DMS153 (cell line): ENCODE results near the gene EXOSC2.

ENCODE experiments used
- DNase-seq: peaks from one replicate; lab custom pipeline; 2025; lab: John Stamatoyannopoulos, UW

Gene EXOSC2

DNA sequence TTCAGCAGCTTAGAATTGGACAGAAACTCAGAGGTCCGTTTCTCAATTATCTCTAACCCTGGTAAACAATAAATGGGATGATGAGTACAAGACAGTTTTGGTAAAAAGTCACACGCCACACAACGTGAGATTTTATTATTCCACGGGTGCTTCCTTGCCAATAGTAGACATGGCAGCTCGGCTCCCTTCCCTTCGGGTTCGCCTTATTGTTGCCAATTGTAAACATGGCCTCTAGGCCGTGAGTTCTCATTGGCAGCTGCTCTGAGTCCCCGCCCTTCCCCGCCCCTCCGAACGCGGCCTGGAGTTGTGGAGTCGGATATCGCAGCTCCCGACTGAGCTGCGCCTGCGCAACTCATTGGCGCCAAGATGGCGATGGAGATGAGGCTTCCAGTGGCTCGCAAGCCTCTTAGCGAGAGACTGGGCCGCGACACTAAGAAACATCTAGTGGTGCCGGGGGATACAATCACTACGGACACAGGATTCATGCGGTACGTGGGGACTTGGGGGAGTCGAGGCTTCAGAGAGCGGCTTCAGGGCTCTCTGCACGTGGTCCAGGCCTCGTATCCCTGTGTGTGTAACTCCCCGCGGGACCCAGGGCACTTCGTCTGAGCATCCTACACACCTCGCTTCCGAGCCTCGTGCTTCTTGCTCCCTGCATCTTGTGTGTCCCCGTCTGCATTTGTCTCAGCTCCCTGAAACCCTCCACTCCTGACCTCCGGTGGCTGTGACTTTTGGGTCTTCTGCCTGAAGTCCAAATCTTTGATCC, at the start of gene EXOSC2:
Gene EXOSC2, plus strand, starts transcription at position 355 of the 766 bp plus-strand sequence. Its CDS starts 12 bp downstream, at position 367.
- DNase-seq = peak; percentile 98

DNA sequence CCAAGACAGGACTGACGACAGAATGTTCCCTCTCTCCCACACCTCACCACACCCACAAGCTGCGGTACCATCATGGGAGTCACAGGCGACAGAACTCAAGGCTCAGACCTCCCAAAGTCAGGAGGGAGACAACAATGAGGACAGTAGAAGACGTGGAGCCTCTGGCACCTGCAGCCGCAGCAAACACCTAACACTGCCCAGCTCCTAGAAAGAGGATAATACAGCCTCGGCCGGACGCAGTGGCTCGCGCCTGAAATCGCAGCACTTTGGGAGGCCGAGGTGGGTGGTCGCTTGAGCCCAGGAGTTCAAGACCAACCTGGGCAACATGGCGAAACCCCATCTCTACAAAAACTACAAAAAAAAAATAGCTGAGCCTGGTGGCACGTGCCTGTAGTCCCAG, 42.4 kb upstream of the EXOSC2 start:
- DNase-seq = no peak

DNA sequence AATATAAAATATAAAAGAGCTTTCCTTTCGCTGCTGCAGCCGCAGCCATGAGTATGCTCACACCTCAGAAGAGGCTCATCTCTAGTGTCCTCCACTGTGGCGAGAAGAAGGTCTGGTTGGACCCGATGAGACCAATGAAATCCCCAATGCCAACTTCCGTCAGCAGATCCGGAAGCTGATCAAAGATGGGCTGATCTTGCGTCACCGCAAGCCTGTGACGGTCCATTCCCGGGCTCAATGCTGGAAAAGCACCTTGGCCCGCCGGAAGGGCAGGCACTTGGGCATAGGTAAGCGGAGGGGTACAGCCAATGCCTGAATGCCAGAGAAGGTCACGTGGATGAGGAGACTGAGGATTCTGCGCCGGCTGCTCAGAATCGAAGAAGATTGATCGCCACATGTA, 41.8 kb upstream of the EXOSC2 start:
- no peak for DNase-seq

DNA sequence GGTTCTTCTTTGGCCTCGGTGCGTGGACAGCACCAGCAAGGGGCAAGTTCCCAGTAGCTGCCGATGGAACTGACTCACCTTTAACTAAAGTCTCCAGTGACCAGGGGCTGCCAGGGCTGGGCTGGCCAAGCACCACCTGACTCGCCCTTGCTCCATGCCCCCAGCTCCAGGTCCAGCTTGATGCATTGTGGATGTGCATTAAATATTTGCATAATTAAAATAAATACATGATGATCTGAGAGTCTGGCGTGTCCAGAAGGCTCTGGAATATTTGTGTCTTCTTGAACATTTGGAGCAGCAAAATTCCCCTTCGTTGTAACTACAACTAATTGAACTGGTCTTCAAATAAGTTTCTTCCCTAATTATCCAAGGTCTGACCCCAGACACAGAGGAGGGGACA, 38.7 kb upstream of the EXOSC2 start:
- DNase-seq = no peak

GRCh38 chr9:130658893-130659698, 34.5 kb upstream of the EXOSC2 start:
- DNase-seq = no peak

DNA sequence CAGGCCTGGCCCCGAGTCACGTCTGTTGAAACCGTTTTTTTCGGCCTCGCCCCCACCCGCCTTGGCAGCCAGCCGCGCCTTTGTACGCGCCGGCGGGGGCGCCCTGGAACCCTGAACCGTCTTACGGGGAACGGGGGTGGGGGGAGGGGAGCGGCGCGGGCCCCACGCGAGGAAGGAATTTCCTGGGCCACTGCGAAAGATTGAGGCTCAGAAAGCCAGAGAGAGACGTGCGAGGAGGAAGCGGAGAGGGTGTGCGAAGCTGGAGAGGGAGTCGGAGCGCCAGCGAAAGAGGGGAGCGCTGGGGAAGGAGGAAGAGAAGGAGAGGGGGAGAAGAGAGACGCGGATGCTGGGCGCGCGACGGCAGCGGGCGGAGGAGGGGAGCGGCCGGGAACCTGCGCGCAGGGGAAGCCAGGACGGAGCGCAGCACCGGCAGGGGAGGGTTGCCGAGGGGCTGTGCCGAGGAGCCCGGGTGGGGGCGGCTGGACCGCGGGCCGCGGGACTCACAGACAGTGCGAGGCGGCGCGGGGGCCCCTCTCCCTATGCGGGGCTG, 33.8 kb upstream of the EXOSC2 start:
- no peak for DNase-seq

GRCh38 chr9:130660326-130660682, 33.3 kb upstream of the EXOSC2 start:
- DNase-seq = no peak

DNA sequence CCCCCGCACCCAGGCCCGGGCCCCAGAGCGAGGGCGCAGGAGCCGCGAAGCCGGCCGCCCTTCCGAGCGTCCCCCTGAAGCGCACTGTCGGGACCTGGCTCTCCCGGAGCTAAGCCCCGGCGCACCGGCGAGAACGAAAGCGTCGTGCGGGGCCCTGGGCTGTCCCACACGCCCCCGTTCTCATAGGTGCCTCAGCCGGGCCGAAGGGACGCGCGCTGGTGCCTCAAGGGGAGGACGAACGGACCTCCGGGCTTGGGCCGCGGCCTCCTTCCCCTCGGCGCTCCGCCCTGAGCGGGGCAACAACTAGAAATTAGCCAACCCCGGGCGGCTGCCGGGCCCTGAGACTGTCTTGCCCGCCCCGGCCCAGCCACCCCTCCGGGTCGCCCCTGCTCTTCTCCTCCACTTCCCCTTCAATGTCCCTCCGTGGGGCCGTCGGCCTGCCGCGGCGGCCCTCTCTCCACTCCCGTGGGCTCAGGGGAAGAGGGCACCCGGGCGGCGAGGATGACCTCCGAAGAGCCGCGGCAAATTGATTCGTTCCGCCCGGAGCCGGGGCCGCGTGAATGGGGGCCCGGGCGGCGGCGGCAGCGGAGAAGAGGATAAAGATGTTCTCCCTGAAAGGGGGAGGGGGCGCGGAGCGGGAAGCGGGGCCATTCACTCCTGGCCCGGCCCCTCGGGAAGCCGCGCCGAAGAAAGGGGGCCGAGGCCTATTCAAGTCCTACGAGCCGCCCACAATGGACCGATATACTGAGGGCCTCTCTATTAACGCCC, 32.7 kb upstream of the EXOSC2 start:
- DNase-seq = no peak

DNA sequence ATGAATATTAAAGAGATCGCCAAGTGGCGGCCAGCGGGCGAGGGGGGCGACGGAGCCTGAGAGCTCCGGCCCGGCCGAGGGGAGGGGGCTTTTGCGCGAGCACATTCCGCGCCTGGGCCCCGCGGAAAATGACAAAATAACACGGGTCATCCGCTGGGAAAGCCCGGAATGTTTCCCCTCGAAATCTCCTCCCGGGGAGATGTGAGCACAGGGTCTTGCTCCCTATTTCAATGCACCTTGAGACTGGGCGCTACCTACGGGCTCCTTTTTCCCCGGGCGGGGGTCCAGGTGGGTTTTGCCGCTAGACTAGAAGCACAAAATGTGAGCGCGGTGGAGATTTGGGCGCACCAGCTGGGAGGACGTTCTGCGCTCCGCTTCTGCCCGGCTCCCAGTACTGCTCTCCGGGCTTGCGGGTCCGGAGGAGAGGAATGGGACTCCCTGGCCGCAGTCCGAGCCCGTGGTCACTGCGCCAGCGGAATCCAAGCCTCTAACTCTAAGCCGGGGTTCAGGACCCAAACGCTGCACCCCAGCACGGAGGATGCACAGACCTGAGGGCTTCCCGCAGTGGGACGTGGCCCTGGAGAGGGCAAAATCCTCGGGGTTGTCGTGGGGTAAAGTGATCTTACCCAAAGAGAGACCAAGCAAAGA, 32.0 kb upstream of the EXOSC2 start:
- DNase-seq = no peak

DNA sequence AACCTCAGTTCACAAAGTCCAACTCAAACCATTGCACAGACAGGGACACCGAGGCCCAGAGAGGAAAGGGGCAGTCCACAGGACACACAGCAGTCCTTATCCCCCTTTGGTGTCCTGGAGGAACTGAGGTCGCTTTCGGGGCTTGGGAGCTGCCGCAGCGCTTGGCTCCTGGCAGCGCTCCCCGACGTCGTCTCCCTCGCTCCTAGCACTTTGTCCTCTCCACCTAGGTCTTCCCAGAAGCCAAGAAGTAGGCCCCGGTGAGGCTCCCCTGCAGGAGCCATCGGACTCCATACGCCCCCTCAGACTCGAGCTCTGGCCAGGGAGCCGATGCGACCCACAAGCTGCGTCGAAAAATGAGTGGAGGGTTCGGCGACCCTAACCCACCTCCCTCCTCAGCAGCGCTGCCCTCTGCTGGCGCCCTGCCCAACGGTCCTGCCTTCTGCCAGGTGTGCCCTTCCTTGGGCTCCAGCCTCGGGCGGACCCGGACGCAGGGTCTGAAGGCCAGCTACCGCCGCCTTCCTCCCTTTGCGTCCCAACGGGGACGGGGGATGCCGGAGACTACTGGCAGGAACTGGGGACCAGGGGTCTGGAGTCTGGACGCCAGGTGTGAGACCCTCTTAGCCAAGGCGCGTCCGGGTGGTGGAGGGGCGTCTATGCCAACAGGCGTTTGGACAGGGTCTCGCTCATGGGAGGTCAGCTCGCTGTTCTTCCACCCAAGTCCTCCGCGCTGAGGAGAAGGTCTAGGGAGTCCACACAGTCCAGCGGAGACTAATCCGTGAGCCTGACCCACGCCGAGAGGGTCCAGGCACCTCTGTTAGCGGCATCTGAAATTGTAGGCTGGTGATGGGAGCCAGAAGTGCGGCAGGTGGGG, 31.2 kb upstream of the EXOSC2 start:
- no peak for DNase-seq

DNA sequence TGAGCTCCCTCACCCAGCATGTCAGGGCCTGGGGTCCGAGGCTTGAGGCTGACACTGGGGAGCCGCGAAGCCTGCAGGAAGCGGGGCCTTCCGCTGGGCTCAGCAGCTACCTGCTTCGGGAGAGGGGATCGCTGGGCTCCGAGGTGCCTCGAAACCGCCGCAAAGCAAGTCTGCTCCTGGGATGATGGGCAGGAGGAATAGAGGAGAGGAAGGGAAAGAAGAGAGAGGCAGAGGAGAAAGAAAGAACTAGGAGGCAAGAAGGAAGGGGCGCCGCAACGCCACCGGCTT, 30.7 kb upstream of the EXOSC2 start:
- no peak for DNase-seq

- peak; percentile 11 for DNase-seq
Measured at GRCh38 chr9:130663258-130663976, 30.2 kb upstream of the EXOSC2 start.

DNA sequence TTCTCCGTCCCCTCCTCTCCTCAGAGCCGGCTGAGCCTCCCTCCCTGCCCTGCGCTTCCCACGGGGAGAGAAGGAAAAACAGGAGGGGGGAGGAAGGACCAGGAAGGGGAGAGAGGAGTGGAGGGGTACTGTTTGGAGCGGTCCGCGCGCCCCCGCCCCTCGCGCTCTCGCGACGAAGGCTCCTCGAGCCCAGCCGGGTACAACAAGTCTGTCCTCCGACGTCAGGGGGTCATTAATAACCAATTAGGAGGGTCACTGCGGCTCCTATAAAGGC, 29.7 kb upstream of the EXOSC2 start:
- DNase-seq = no peak

DNA sequence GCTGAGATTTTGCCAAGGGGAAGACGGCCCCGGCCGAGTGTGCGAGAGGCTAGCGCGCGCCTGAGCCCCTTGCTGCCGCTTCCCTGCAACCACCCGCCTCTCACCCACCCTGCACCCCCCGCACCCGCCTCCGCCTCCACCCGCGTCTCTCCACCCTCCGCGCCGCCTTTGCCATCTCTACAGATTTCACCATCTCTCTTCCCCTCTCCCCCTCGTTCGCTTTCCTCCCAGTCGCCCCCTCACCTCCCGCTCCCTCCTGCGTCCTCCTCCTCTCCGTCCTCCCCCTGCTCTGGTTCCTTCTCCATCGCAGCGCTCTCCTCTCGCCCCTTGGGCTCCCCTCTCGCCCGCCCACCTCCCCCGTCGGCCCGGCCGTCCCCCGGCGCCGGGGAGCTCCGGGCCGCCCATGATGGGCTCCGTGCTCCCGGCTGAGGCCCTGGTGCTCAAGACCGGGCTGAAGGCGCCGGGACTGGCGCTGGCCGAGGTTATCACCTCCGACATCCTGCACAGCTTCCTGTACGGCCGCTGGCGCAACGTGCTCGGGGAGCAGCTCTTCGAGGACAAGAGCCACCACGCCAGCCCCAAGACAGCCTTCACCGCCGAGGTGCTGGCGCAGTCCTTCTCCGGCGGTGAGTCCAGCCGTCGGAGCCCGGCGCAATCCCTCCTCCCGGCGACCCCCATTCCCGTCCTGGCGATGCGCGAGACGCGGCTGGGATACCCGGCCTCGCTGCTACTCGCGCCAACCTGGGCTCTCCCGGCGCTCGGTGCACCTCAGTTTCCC, 29.1 kb upstream of the EXOSC2 start, which contains the start of gene PRDM12:
Gene PRDM12, plus strand, starts transcription at position 344 of the 778 bp plus-strand sequence. Its CDS starts 60 bp downstream, at position 404.
- DNase-seq = no peak

DNA sequence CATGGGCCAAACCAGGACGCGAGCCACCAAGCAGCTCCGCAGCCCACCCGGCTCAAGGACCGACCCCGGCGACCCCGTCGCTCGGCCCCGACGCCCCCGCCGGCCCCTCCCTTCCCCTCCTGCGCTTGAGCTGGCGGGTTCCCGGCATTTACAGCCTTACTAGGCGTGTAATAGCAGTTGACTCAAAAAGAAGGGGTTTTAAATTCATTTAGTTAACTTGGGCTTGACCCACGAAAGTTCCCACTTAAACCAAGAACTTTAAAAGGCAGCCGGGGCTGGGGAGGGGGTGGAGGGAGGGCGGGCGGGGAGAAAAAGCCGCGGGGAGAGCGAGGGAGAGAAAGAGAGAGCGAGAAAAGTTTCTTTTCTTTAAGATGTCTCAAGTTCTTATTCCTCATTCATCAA, 28.6 kb upstream of the EXOSC2 start:
- DNase-seq = no peak

DNA sequence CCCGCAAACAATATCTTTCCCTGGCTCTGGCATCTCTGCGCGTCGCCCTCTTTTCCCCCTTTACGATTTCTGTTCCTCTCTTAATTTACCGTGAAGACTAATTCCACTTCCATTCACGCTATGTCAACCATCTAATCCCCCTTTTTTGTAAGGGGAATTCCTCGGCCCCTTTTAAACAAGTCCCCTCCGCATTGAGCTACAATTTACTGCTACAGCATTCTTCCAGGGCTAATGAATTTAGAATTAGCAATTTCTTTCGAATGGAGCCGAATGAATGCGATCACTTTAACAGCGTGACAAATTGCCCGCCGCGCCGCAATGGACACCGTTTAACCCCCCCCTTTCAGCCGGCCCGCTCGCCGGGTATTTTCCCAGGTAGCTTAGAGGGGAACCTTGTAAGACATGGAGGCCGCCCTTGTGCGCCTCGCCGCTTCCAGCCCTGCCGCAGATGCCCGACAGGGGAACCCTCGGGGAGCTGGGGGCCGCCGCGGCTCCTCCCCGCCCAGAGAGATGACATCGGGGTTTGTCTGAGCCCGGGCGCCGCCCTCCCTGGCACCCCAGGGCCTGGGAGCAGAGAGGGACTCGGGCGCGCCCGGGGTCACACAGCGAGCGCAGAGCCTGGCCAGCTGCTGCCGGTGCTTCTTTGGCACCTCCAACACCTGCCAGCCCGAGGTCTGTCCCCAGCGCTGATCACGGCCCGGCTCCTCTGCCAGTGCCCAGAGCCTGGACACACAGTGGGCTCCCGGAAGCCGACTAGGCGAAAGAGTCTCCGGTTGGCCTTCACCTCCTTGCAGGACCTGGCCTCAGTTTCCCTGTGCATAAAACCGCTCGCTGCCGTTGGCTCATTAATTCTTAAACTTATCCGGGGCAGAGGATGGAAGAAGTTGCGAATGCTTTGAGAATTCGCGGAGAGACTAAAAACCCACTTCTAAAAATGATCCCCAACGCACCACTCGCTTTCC, 27.9 kb upstream of the EXOSC2 start:
- no peak for DNase-seq

GRCh38 chr9:130666393-130667119, 27.0 kb upstream of the EXOSC2 start:
- DNase-seq = no peak

GRCh38 chr9:130667120-130667435, 26.5 kb upstream of the EXOSC2 start:
- no peak for DNase-seq
